ENCODE data around the gene TPCN2. TPM values are rescaled to one million over a fixed set of nuclear protein-coding genes. Genes with fewer than 3 reads are reported as not detected.

The TPCN2 gene
- total and polyA plus RNA-seq, 4 donors = 6.4 to 20.8 (median 12.1) TPM

GRCh38 chr11:69173925-69174581 lies 125.3 kb downstream of the TPCN2 start:
- TF ChIP-seq GABPA (IDR thresholded peaks at IDR 0.05 in 1 of 2, conservative IDR thresholded peaks at IDR 0.05 in 1 of 2) = no peak
- TF ChIP-seq RXRA (IDR thresholded peaks at IDR 0.05) = no peak
- TF ChIP-seq YY1 (IDR thresholded peaks at IDR 0.05) = no peak
- no peak for TF ChIP-seq HNF4G (IDR thresholded peaks at IDR 0.05)
- no peak for TF ChIP-seq RAD21 (IDR thresholded peaks at IDR 0.05)
- no peak for TF ChIP-seq NR2F2 (IDR thresholded peaks at IDR 0.05)
- TF ChIP-seq, protein P1, sequence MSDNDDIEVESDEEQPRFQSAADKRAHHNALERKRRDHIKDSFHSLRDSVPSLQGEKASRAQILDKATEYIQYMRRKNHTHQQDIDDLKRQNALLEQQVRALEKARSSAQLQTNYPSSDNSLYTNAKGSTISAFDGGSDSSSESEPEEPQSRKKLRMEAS (IDR thresholded peaks at IDR 0.05) = no peak
- no peak for TF ChIP-seq HNF4A (conservative IDR thresholded peaks at IDR 0.05)
- no peak for TF ChIP-seq JUND (IDR thresholded peaks at IDR 0.05)
- no peak for TF ChIP-seq SP1 (IDR thresholded peaks at IDR 0.05)
- TF ChIP-seq ATF3 (IDR thresholded peaks at IDR 0.05) = no peak
- TF ChIP-seq FOXA2 (IDR thresholded peaks at IDR 0.05) = no peak
- no peak for TF ChIP-seq TAF1 (conservative IDR thresholded peaks at IDR 0.05)
- H3K27me3 ChIP-seq (ENCODE audit: control insufficient read depth in 4 of 4, insufficient read depth in 4 of 4, low read length in 3 of 4) = no peaks in the 10 kb centered on the region
- H3K9ac ChIP-seq (ENCODE audit: low read depth in 1 of 2, low read length in 2 of 2) = no peak overlapping the region
- no peaks in the 10 kb centered on the region for H3K4me1 ChIP-seq (ENCODE audit: control insufficient read depth in 4 of 4, insufficient read depth in 4 of 4, low read length in 3 of 4)
- H3K4me3 ChIP-seq (ENCODE audit: low read depth in 1 of 3, low read length in 3 of 3) = no peak overlapping the region
- no peaks in the 10 kb centered on the region for H3K9me3 ChIP-seq (ENCODE audit: control insufficient read depth in 4 of 4, low read length in 3 of 4)
- whole genome bisulfite sequencing = 97% methylated on average over 8 of the region's 8 CpGs
- no peaks in the 10 kb centered on the region for H3K36me3 ChIP-seq (ENCODE audit: control insufficient read depth in 4 of 4, insufficient read depth in 3 of 4, low read depth in 1 of 4, low read length in 3 of 4)
- DNase-seq (ENCODE audit: low spot score) = no peak
- H3K27ac ChIP-seq (ENCODE audit: low read depth in 1 of 2, low read length in 2 of 2) = no peak overlapping the region

- Histone ChIP-seq H3K4me3 (ENCODE audit: low read depth in 1 of 3, low read length in 3 of 3) (no peak overlapping the region), H3K27ac (ENCODE audit: low read depth in 1 of 2, low read length in 2 of 2) (no peak overlapping the region), H3K36me3 (ENCODE audit: control insufficient read depth in 4 of 4, insufficient read depth in 3 of 4, low read depth in 1 of 4, low read length in 3 of 4) (no peaks in the 10 kb centered on the region), H3K9ac (ENCODE audit: low read depth in 1 of 2, low read length in 2 of 2) (no peak overlapping the region), H3K27me3 (ENCODE audit: control insufficient read depth in 4 of 4, insufficient read depth in 4 of 4, low read length in 3 of 4) (no peaks in the 10 kb centered on the region), H3K4me1 (ENCODE audit: control insufficient read depth in 4 of 4, insufficient read depth in 4 of 4, low read length in 3 of 4) (no peaks in the 10 kb centered on the region), H3K9me3 (ENCODE audit: control insufficient read depth in 4 of 4, low read length in 3 of 4) (no peaks in the 10 kb centered on the region)
- WGBS = 93% methylated on average over 2 of the region's 2 CpGs
- no peak for DNase-seq (ENCODE audit: low spot score)
- no peak for TF ChIP-seq SP1 (IDR thresholded peaks at IDR 0.05)
- TF ChIP-seq ATF3 (IDR thresholded peaks at IDR 0.05) = no peak
- no peak for TF ChIP-seq FOXA1 (IDR thresholded peaks at IDR 0.05)
- no peak for TF ChIP-seq JUND (IDR thresholded peaks at IDR 0.05)
- no peak for TF ChIP-seq REST (IDR thresholded peaks at IDR 0.05)
- TF ChIP-seq EGR1 (IDR thresholded peaks at IDR 0.05; ENCODE audit: low read depth in 2 of 2) = no peak
- TF ChIP-seq NR2F2 (IDR thresholded peaks at IDR 0.05) = no peak
- TF ChIP-seq GABPA (IDR thresholded peaks at IDR 0.05 in 1 of 2, conservative IDR thresholded peaks at IDR 0.05 in 1 of 2) = no peak
- no peak for TF ChIP-seq CTCF (IDR thresholded peaks at IDR 0.05; ENCODE audit: low read depth, low read length, missing input control)
- TF ChIP-seq HNF4G (IDR thresholded peaks at IDR 0.05) = no peak
- no peak for TF ChIP-seq RXRA (IDR thresholded peaks at IDR 0.05)
- TF ChIP-seq, protein P2, sequence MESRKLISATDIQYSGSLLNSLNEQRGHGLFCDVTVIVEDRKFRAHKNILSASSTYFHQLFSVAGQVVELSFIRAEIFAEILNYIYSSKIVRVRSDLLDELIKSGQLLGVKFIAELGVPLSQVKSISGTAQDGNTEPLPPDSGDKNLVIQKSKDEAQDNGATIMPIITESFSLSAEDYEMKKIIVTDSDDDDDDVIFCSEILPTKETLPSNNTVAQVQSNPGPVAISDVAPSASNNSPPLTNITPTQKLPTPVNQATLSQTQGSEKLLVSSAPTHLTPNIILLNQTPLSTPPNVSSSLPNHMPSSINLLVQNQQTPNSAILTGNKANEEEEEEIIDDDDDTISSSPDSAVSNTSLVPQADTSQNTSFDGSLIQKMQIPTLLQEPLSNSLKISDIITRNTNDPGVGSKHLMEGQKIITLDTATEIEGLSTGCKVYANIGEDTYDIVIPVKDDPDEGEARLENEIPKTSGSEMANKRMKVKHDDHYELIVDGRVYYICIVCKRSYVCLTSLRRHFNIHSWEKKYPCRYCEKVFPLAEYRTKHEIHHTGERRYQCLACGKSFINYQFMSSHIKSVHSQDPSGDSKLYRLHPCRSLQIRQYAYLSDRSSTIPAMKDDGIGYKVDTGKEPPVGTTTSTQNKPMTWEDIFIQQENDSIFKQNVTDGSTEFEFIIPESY (IDR thresholded peaks at IDR 0.05) = no peak
- TF ChIP-seq, protein P1 (IDR thresholded peaks at IDR 0.05) = no peak
- no peak for TF ChIP-seq YY1 (IDR thresholded peaks at IDR 0.05)
- TF ChIP-seq RAD21 (IDR thresholded peaks at IDR 0.05) = no peak
- no peak for TF ChIP-seq HNF4A (conservative IDR thresholded peaks at IDR 0.05)
- no peak for TF ChIP-seq TAF1 (conservative IDR thresholded peaks at IDR 0.05)
- TF ChIP-seq FOXA2 (IDR thresholded peaks at IDR 0.05) = no peak
Measured at GRCh38 chr11:69174841-69175240, 126.1 kb downstream of the TPCN2 start.
